MG63 (cell line): ENCODE measurements around the gene TSPOAP1. TPM values are rescaled to one million over a fixed set of nuclear protein-coding genes. Genes with fewer than 3 reads are reported as not detected.

Source experiments
- DNase-seq: peaks from one replicate; pipeline ENCODE4 v3.0.0-alpha.2; 2020
- H3K27me3 ChIP-seq: fragments of 250-450 bp; sonication (Bioruptor Pico); 2 replicates; pipeline ENCODE4 v1.5.1; 2020; ENCODE audit warnings: mild to moderate bottlenecking, moderate library complexity
- H3K36me3 ChIP-seq: fragments of 250-450 bp; sonication (Bioruptor Pico); 2 replicates; pipeline ENCODE4 v1.5.1; 2020; ENCODE audit warnings: mild to moderate bottlenecking, moderate library complexity
- H3K4me3 ChIP-seq: fragments of 250-450 bp; sonication (Bioruptor Pico); 2 replicates; pipeline ENCODE4 v1.5.1; 2020; ENCODE audit warnings: mild to moderate bottlenecking, moderate library complexity
- H3K9me3 ChIP-seq: fragments of 250-450 bp; sonication (Bioruptor Pico); 2 replicates; pipeline ENCODE4 v1.5.1; 2020; ENCODE audit warnings: mild to moderate bottlenecking, moderate library complexity
- total RNA-seq: library from RNA; depleted of rRNA; stranded (reverse); fragments of >200 nt; shearing (Covaris generic); gene quantifications from 2 replicates; pipeline ENCODE4 v1.2.3, GENCODE V29; 2014; ENCODE audit warnings: low replicate concordance; rRNA removed

The TSPOAP1 gene, protein sequence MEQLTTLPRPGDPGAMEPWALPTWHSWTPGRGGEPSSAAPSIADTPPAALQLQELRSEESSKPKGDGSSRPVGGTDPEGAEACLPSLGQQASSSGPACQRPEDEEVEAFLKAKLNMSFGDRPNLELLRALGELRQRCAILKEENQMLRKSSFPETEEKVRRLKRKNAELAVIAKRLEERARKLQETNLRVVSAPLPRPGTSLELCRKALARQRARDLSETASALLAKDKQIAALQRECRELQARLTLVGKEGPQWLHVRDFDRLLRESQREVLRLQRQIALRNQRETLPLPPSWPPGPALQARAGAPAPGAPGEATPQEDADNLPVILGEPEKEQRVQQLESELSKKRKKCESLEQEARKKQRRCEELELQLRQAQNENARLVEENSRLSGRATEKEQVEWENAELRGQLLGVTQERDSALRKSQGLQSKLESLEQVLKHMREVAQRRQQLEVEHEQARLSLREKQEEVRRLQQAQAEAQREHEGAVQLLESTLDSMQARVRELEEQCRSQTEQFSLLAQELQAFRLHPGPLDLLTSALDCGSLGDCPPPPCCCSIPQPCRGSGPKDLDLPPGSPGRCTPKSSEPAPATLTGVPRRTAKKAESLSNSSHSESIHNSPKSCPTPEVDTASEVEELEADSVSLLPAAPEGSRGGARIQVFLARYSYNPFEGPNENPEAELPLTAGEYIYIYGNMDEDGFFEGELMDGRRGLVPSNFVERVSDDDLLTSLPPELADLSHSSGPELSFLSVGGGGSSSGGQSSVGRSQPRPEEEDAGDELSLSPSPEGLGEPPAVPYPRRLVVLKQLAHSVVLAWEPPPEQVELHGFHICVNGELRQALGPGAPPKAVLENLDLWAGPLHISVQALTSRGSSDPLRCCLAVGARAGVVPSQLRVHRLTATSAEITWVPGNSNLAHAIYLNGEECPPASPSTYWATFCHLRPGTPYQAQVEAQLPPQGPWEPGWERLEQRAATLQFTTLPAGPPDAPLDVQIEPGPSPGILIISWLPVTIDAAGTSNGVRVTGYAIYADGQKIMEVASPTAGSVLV (N-terminal part only)
- total RNA-seq: 7.0 and 31.1 TPM in 2 replicates

DNA sequence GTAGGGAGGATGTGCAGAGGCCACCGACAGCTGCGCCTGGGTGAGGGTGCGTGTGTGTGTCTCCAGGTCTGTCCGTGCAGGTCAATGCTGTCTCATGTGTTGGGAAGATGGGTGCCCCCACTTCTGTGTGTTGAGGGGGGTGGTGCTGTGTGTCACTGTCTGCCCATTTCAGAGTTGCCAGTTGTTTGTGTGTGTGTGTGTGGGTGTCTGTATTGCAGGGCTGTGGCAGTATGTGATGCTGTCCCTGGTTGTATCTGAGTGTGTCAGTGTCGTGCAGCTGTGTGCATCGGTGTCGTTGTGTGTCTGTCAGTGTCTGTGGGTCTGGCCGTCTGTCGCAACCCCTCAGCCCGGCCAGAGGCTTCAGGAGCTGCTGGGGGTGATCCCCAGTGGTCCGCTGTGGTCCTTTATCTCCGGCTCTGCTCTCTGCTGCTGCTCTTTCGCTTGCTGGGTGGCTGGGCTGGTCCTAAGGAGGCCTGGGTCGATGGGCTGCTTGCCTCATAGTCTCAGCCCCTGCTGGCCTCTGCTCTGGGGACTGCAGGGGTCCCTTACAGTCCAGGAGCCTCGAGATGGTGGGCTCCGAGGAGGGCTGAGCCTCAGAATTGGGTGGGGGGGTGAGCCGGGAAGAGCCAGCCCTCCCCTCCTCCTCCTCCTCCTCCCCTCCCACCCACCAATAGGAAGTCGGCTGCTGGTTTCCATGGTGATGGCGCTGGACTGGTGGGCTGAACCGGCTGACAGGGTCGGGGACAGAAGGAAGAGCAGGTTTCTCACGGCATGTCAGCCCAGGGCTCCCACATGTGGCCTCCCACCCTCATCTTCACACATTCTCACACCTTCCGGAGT is at the start of gene TSPOAP1:
TSS of gene TSPOAP1 (minus strand) at position 601 of the 840 bp plus-strand sequence. CDS start 875 bp downstream, outside the sequence.
- no peaks in the 10 kb centered on the region for H3K27me3 ChIP-seq
- H3K4me3 ChIP-seq: no peak within 1 kb of the TSS
- DNase-seq: no peak
- H3K9me3 ChIP-seq: no peaks in the 10 kb centered on the region
- no peaks in the 10 kb centered on the region for H3K36me3 ChIP-seq

DNA sequence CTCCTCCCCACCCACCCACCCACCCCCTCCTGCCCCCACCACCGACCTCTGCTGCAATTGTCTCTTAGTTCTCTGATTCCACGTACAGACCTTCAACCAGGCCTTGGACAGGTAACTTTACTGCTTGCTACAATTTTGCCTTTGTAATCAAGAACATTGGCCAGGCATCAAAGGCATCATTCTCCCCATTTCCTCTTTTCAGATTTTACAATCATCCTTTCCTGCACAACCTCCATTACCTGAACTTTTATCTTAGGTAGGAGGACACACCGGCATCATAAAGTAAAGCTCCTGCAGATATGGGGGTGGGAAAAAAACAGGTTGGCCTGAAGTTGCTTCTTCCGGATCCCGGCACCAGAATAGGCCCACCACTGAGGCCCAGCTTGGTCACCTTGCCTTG is 49.1 kb upstream of the TSPOAP1 start:
- Histone ChIP-seq H3K9me3 (no peaks in the 10 kb centered on the region), H3K4me3 (no peak overlapping the region), H3K27me3 (no peaks in the 10 kb centered on the region), H3K36me3 (no peaks in the 10 kb centered on the region)
- no peak for DNase-seq

DNA sequence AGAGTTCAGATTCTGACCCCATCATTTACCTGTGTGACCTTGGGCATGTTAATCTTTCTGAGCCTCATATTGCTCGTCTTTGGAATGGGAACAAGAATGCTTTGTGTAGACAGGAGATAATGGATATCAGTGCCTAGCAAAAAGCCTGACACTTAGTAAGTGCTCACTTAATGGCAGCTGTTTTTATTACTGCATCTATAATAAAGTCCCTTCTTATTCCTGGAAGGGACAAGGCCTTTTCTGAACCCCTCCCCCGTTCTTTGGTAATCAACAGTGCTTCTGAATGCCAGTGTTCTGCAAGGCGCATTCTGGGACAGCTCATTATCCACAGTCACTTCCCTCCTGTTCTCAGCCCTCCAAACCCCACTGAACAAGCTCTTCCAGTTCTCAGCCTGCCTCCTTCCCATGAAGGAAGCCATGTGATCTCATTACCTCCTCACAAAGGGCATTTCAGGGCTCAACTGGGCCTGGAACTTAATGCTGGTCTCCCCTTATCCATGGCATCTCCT is 48.6 kb upstream of the TSPOAP1 start:
- DNase-seq: no peak
- no peaks in the 10 kb centered on the region for H3K36me3 ChIP-seq
- no peaks in the 10 kb centered on the region for H3K9me3 ChIP-seq
- H3K4me3 ChIP-seq: no peak overlapping the region
- H3K27me3 ChIP-seq: no peaks in the 10 kb centered on the region

DNA sequence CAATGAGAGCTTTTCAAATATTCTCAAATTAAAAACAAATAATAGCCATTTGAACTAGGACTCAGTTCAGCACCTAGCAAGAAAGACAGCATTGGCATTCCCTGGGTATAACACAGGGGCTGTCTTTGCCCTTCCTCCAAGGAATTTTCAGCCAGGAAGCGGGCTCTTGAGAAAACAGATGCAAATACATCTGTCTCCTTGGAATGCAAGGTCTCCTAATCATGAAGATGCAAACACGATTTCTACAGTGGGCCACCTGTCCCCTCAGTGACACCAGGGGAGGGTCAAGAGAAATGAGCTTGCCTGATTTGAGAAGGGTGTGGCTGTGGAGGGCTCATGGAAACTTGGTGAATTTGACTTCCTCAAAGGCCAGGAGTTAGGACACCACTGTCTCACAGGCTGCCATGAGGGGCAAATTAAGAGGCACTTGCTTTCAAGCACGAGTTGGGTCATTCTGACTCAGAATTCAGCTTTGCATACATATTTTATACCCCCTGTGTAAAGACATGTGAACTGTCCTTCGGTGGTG is 47.9 kb upstream of the TSPOAP1 start:
- Histone ChIP-seq H3K9me3 (no peaks in the 10 kb centered on the region), H3K36me3 (no peaks in the 10 kb centered on the region), H3K27me3 (no peaks in the 10 kb centered on the region), H3K4me3 (no peak overlapping the region)
- DNase-seq: no peak

DNA sequence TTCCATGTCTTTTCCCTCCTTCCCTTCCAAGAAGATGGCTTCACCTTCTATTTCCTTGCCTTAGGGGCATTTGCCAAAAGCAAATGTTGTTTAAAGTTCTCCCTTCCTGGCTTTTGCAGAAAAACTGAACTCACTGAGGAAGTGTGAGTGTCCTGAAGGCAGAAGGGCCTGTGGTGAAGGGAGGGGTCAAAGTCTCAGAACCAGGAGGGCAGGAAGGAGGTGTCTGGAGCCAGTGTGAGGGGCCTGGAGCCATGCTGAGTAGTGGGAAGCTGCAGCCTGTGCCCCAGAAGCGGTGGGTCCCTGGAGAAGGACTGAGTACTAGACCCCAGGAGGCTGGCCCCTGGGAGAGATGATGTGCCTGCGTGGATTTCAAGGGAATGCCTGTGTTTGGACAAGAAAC is 47.2 kb upstream of the TSPOAP1 start:
- no peak for DNase-seq

DNA sequence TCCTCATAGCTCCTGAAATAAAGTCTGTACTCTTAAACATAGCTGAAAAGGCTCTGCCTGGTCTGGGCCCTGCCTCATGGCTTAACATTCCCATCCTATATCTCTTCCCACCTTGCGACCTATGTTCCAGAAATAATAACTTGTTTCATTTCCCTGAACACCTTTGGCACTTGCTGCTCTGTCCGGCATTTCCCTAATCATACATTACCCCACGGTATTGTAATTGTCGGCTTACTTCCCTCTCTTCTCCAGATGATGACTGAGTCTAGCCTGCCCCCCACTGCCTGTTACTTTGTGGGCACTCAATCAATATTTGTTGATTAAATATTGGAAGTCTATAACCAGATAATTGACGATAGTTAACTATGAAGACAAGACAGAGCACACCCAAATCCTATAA is 46.7 kb upstream of the TSPOAP1 start:
- Histone ChIP-seq H3K9me3 (no peaks in the 10 kb centered on the region), H3K27me3 (no peaks in the 10 kb centered on the region), H3K36me3 (no peaks in the 10 kb centered on the region), H3K4me3 (no peak overlapping the region)
- no peak for DNase-seq

More for the DNA sequence above, 47.2 kb upstream of the TSPOAP1 start:
- Histone ChIP-seq H3K4me3 (no peak overlapping the region), H3K36me3 (no peaks in the 10 kb centered on the region), H3K9me3 (no peaks in the 10 kb centered on the region), H3K27me3 (no peaks in the 10 kb centered on the region)

DNA sequence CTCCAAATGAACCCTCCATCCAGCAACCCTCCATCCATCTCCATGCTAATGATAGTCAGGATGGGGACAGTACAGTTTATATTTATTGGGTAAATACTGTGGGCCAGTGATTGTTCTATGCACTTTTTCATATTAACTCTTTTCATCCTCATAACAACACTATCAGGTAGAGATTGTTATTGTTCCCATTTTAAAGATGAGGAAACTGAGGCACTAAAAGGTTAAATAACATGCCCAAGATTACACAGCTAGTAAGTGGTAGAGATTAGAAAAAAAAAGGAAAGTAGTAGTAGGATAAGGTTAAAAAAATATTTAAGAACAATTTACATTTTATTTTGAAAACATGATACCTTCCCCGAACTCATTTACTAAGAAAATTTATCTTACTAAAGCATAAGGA is 45.3 kb upstream of the TSPOAP1 start:
- Histone ChIP-seq H3K4me3 (no peak overlapping the region), H3K27me3 (no peaks in the 10 kb centered on the region), H3K36me3 (no peaks in the 10 kb centered on the region), H3K9me3 (no peaks in the 10 kb centered on the region)
- DNase-seq: no peak

DNA sequence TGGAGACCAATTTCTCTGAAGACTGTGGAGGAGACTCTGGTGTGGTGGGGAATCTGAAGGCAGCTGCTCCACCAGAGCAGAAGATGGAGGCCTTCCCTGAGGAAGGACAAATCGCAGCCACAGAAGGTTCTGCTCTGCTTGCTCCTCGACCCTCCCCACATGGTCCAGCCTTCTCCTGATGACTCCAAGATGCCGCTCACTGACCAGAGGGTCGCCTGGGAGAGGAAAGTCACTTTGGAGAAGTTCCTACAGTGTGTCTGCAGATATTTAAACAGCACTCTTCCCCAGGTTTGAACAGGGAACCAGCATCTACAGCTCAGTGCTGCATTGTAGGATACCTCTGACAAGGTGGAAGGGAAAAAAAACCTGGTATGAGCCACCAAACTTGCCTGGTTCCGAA is 44.4 kb upstream of the TSPOAP1 start:
- Histone ChIP-seq H3K4me3 (no peak overlapping the region), H3K36me3 (no peaks in the 10 kb centered on the region), H3K27me3 (no peaks in the 10 kb centered on the region), H3K9me3 (no peaks in the 10 kb centered on the region)
- no peak for DNase-seq

DNA sequence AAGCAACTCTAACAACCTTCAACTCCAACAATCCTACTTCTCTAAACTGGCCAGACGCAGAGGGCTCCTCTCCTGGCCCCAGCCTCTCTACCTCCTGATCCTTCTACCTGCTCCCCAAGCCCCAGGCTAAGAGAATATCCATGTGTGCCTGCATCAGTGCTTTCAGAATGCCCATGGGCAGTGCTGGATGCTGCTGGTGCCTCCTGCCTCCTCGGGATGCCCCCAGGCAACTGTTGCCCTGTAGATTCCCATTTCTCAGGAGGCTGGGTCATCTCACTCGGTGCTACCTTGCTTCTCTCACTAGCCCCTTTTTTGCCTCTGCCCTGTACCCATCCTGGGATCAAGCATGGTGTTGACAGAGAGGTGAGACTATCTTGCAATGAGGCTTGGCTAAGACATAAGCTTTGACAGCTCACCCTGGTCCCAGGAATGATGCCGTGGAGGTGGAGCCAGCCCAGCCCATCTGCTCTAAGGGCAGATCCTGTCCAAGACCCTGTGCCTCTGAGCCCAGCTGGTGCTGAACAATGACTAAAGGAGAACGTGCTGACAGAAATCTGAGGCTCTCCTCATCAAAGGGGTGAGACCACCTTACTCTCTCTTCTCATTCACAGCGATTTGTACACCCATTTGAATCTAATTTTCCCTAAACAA is 42.8 kb upstream of the TSPOAP1 start:
- Histone ChIP-seq H3K9me3 (no peaks in the 10 kb centered on the region), H3K27me3 (no peaks in the 10 kb centered on the region), H3K4me3 (no peak overlapping the region), H3K36me3 (no peaks in the 10 kb centered on the region)
- DNase-seq: no peak

DNA sequence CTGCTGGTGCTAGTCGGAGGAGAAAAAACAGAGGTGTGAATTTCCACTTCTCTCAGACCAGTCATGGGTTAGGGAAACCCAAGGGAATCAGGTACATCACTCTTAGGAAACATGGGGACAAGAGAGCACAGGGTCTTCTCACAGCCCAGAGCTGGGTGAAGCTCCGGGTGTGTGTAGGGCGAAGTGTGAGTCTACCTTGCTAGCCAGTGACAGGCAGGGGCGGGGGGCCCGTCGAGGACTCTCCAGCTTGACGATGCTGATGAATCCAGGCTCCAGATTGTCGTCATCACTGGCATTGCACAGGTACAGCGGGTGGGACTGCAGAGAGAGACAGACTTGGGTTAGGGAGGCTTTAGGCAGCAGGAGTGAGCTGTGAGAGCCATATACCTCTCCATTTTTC is 42.1 kb upstream of the TSPOAP1 start:
- no peak overlapping the region for H3K4me3 ChIP-seq
- H3K9me3 ChIP-seq: no peaks in the 10 kb centered on the region
- no peak for DNase-seq
- no peaks in the 10 kb centered on the region for H3K36me3 ChIP-seq
- H3K27me3 ChIP-seq: no peaks in the 10 kb centered on the region

DNA sequence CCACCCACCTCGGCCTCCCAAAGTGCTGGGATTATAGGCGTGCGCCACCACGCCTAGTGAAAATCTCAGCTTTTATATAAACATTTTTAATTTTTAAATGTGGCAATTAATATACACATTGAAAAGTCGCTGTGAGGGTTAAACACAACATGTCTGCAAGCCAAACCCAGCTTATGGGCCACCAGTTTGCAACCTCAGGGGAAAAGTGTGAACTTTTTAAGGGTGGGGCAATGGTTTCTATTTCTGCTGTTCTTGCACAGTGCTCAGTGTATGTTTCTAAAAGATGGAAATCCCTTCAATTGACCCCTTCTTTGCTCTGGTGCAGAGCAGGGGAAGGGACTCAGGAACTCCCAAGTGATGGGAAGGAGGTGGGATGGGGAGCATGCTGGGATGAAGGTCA is 41.7 kb upstream of the TSPOAP1 start:
- no peaks in the 10 kb centered on the region for H3K9me3 ChIP-seq
- no peak for DNase-seq
- no peaks in the 10 kb centered on the region for H3K36me3 ChIP-seq
- H3K27me3 ChIP-seq: no peaks in the 10 kb centered on the region
- no peak overlapping the region for H3K4me3 ChIP-seq

DNA sequence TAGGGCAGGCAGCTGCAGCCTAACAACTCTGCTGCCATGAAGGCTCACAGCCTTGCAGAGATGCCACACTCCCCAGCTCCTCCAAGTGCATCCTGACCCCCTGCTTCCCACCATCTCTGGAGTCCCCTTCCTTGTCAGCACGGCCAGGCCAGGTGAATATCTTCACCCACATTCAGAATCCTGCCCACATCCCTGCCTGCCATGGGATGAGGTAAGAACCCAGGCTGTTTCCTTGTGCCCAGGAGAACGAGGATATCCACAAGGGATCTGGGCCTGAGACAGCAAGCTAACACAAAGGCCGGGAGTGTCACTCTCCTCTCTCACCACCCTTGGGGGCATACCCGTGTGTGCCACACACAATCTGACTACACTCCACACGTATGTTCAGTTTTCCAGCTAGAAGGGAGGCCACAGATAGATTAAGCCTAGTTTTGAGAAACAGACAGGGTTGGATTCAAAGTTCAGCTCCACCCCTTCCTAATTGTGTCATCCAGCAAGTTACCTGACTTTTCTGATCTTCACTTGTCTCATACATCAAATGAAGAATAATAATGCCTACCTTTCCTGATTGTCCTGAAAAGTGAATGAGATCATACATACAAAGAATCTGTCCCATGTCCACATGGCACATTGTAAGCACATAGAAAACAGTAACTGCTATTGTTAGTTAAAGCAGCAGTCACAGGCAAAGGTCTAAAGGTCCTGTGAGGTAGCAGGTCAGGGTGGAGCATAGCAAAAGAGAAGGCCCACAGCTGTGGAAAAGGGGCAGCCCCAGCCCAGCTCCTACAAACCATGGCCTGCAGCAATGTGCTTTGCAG is 40.8 kb upstream of the TSPOAP1 start:
- Histone ChIP-seq H3K36me3 (no peaks in the 10 kb centered on the region), H3K4me3 (no peak overlapping the region), H3K27me3 (no peaks in the 10 kb centered on the region), H3K9me3 (no peaks in the 10 kb centered on the region)
- DNase-seq: no peak

DNA sequence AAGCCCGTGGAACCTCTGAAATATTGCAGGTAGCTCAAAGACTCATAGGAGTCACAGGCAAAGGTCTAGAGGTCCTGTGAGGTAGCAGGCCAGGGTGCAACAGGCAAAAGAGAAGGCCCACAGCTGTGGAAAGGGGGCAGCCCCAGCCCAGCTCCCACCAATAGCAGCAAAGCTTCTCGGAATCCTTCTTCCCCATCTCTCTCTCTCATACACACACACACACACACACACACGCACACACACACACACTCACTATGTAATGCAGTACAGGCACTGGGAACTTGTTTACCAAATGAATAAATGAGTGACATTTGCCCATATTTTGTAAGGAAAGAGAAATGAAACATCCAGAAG is 40.2 kb upstream of the TSPOAP1 start:
- Histone ChIP-seq H3K27me3 (no peaks in the 10 kb centered on the region), H3K9me3 (no peaks in the 10 kb centered on the region), H3K4me3 (no peak overlapping the region), H3K36me3 (no peaks in the 10 kb centered on the region)
- no peak for DNase-seq

DNA sequence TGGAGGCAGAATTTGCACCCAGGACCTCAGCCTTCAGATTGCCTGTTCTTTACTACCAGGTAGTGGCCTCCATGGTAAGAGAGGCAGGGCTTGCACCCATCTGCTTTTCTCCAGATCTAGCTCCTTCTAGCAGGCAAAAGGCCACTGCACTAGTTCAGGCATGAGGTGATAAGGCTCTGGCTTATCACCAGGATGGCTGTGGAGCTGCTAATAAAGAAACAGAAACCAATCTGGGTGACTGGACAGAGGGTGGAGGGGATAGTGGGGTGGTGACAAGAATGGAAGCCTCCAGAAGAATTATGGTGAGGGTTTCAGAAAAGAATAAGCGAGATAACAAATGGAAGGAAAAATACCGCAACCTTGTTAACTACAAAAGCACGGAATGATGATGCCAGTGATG is 38.9 kb upstream of the TSPOAP1 start:
- H3K27me3 ChIP-seq: no peaks in the 10 kb centered on the region
- H3K9me3 ChIP-seq: no peaks in the 10 kb centered on the region
- no peak overlapping the region for H3K4me3 ChIP-seq
- DNase-seq: no peak
- no peaks in the 10 kb centered on the region for H3K36me3 ChIP-seq

DNA sequence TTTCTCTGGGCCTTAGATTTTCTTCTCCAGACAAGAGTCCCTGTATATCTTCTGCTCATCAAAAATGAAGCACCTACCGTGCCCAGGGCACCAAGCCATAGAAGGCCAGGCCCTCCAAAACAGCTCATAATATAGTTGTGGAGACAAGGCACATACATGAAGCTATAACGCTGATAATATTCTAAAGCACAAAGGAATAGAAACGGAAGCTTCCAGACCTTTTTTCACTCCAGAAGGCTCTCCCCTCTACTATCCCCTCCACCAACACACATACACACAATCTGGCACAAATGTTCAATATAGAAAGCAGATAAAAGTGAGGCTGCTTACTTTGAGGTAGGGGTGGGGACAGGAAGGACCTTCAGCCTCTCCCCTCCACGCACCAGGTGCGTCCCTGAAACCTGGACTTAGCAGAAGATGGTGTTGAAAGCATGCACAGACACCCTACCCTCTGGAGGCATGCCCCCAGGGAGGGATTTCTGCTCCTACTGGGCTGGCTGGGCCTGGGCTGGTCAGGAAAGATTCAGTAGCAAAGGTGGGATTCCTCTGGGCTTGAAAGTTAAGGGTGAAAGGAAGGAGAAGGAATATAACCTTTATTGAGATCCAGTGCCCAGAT is 37.5 kb upstream of the TSPOAP1 start:
- Histone ChIP-seq H3K9me3 (no peaks in the 10 kb centered on the region), H3K4me3 (no peak overlapping the region), H3K36me3 (no peaks in the 10 kb centered on the region), H3K27me3 (no peaks in the 10 kb centered on the region)
- no peak for DNase-seq
